GM06990 (cell line): Measurements from ENCODE around the gene TMEM89.

Source experiments
- DNase-seq: peaks from one replicate; pipeline ENCODE4 v3.0.0-alpha.2; 2011; ENCODE audit not compliant: insufficient read length; ENCODE audit errors: extremely low read depth
- H3K27me3 ChIP-seq: replicated peaks from 2 replicates; pipeline ENCODE4 v1.6.0; 2011; ENCODE audit warnings: low read length; ENCODE audit not compliant: control insufficient read depth, insufficient read depth
- H3K36me3 ChIP-seq: 2 replicates; pipeline ENCODE4 v1.5.1; 2011; ENCODE audit warnings: low read length; ENCODE audit not compliant: control insufficient read depth, insufficient read depth
- H3K4me3 ChIP-seq: replicated peaks from 2 replicates; pipeline ENCODE4 v1.5.1; 2011; ENCODE audit warnings: low read depth, mild to moderate bottlenecking, control low read depth, low read length
- CTCF ChIP-seq: IDR thresholded peaks from 2 replicates; pipeline ENCODE4 v1.5.1; 2011; ENCODE audit warnings: low read length, control low read depth, mild to moderate bottlenecking, inconsistent platforms; ENCODE audit not compliant: insufficient read depth, poor library complexity, severe bottlenecking

TMEM89 gene

GRCh38 chr3:48607519-48607918 is 14.1 kb downstream of the TMEM89 start:
- no peaks in the 10 kb centered on the region for H3K27me3 ChIP-seq
- no peak overlapping the region for H3K4me3 ChIP-seq
- peaks cover 30% of the 10 kb centered on the region for H3K36me3 ChIP-seq
- no peak for TF ChIP-seq CTCF
- DNase-seq, result no peak

GRCh38 chr3:48601622-48601994 is 20.0 kb downstream of the TMEM89 start:
- TF ChIP-seq CTCF, result no peak
- Histone ChIP-seq H3K36me3 (peaks cover 60% of the 10 kb centered on the region), H3K4me3 (no peak overlapping the region), H3K27me3 (no peaks in the 10 kb centered on the region)
- no peak for DNase-seq

- Histone ChIP-seq H3K27me3 (no peaks in the 10 kb centered on the region), H3K4me3 (no peak overlapping the region), H3K36me3 (peaks cover 60% of the 10 kb centered on the region)
- DNase-seq, result no peak
- TF ChIP-seq CTCF, result no peak
Observed at GRCh38 chr3:48600711-48601621, 20.6 kb downstream of the TMEM89 start.

- peaks cover 48% of the 10 kb centered on the region for H3K36me3 ChIP-seq
Observed at GRCh38 chr3:48599509-48600285, 21.9 kb downstream of the TMEM89 start.

GRCh38 chr3:48599077-48599501 is 22.5 kb downstream of the TMEM89 start:
- Histone ChIP-seq H3K36me3 (peaks cover 43% of the 10 kb centered on the region), H3K4me3 (no peak overlapping the region), H3K27me3 (no peaks in the 10 kb centered on the region; the same call in 1 of the 2 replicates)
- no peak for TF ChIP-seq CTCF
- no peak for DNase-seq

More at GRCh38 chr3:48599509-48600285, 21.9 kb downstream of the TMEM89 start:
- no peak for TF ChIP-seq CTCF
- H3K27me3 ChIP-seq, result no peaks in the 10 kb centered on the region
- DNase-seq, result no peak
- no peak overlapping the region for H3K4me3 ChIP-seq
